Peyer's patch (tissue), 4 donors: ENCODE data around the gene ADIPOR2.

Experiments
- CTCF ChIP-seq, 6 experiments: fragments of 450-650 bp in 4 of 6; fragments of 200-600 bp in 2 of 6; sonication (generic) in 1 of 6; IDR thresholded peaks; one replicate each; pipeline ENCODE4 v1.5.1; 2017 to 2019; ENCODE audit warnings: antibody characterized with exemption in 6 of 6, mild to moderate bottlenecking in 3 of 6, moderate library complexity in 1 of 6
- POLR2A ChIP-seq, 2 donors: fragments of 450-650 bp; IDR thresholded peaks; one replicate each; pipeline ENCODE4 v1.5.1; 2017; ENCODE audit warnings: antibody characterized with exemption in 2 of 2, mild to moderate bottlenecking in 2 of 2, moderate library complexity in 2 of 2

DNA sequence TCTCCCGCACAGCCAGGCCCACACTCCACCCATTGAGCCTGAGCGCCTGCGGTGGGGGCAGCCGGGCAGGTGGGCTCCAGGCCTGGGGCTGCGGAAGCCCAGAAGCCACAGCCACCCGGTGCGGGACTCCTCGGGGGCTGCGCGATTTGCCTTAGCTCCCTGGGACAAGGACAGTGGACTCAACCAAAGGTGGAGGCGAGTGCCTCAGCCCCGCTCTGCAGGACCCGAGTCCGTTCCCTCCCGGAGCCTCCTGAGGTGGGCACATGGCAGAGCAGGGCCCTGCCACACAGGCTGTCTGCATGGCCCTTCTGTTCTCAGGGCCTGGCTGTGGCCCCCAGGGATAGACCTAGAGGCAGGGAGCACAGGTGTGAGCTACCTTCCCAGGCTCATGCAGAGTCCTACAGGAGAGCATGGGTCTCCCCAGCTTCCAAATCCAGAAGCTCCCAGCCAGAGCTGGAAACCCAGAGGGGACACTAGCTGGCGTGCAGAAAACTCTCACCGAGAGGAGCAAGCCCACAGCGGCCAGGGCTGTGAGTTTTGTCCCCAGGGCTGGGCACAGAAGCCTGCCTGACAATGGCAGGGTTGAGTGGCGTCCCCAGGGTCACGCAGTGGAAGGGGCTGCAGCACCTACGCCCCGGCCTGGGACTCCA, 107.2 kb downstream of the ADIPOR2 start:
- TF ChIP-seq CTCF (IDR thresholded peaks at IDR 0.05) (no peak), POLR2A (IDR thresholded peaks at IDR 0.05) (no peak)
